Tibial nerve (tissue), 4 donors: ENCODE results near the gene STK39. TPM values are rescaled to one million over a fixed set of nuclear protein-coding genes. Genes with fewer than 3 reads are reported as not detected.

Experiments
- DNase-seq, 2 donors: peaks; one replicate each; pipeline ENCODE4 v3.0.0-alpha.2; 2019; ENCODE audit warnings: low spot score in 2 of 2
- H3K27ac ChIP-seq, 4 donors: fragments of 200-600 bp; sonication (generic) in 3 of 4; one replicate each; pipeline ENCODE4 v1.5.1; 2017 to 2019; ENCODE audit warnings: mild to moderate bottlenecking in 1 of 4
- H3K27me3 ChIP-seq, 2 donors: fragments of 200-600 bp; sonication (generic) in 1 of 2; one replicate each; pipeline versions ENCODE4 v1.5.1 to v1.6.0; 2017 to 2019
- H3K36me3 ChIP-seq, 3 donors: fragments of 200-600 bp; sonication (generic); one replicate each; pipeline ENCODE4 v1.5.1; 2018 to 2019
- H3K4me1 ChIP-seq, 4 donors: fragments of 200-600 bp; sonication (generic) in 3 of 4; one replicate each; pipeline ENCODE4 v1.5.1; 2017 to 2019
- H3K4me3 ChIP-seq, 4 donors: fragments of 200-600 bp; sonication (generic) in 3 of 4; one replicate each; pipeline ENCODE4 v1.5.1; 2017 to 2019; ENCODE audit warnings: mild to moderate bottlenecking in 1 of 4, moderate library complexity in 1 of 4
- H3K9me3 ChIP-seq, 4 donors: fragments of 200-600 bp; sonication (generic) in 3 of 4; one replicate each; pipeline ENCODE4 v1.5.1; 2017 to 2019
- CTCF ChIP-seq, 5 experiments: fragments of 200-600 bp in 3 of 5; fragments of 450-650 bp in 2 of 5; sonication (generic) in 3 of 5; IDR thresholded peaks; one replicate each; pipeline ENCODE4 v1.5.1; 2016 to 2019; ENCODE audit warnings: antibody characterized with exemption in 5 of 5, mild to moderate bottlenecking in 3 of 5, moderate library complexity in 2 of 5
- EP300 ChIP-seq, 2 donors: sonication (generic); formaldehyde crosslinking; IDR thresholded peaks; one replicate each; pipeline ENCODE4 v1.6.1; 2017; ENCODE audit warnings: antibody characterized with exemption in 2 of 2, mild to moderate bottlenecking in 1 of 2
- POLR2A ChIP-seq, 2 donors: fragments of 450-650 bp; IDR thresholded peaks; one replicate each; pipeline ENCODE4 v1.6.1; 2017; ENCODE audit warnings: antibody characterized with exemption in 2 of 2, mild to moderate bottlenecking in 2 of 2, moderate library complexity in 2 of 2
- WGBS, 2 donors: methylation state at CpG; one replicate each; pipeline ENCODE4 v1.1.5; 2018; 5-methylcytosine and 5-hydroxymethylcytosine counted together
- total RNA-seq, 4 donors: library from RNA; depleted of rRNA; stranded (reverse); fragments of >200 nt; gene quantifications; one replicate each; pipeline ENCODE4 v1.1.0, GENCODE V29; 2016

The STK39 gene
- total RNA-seq, 4 donors from 2014 or later, result 8.5 to 13.5 (median 12.0) TPM

DNA sequence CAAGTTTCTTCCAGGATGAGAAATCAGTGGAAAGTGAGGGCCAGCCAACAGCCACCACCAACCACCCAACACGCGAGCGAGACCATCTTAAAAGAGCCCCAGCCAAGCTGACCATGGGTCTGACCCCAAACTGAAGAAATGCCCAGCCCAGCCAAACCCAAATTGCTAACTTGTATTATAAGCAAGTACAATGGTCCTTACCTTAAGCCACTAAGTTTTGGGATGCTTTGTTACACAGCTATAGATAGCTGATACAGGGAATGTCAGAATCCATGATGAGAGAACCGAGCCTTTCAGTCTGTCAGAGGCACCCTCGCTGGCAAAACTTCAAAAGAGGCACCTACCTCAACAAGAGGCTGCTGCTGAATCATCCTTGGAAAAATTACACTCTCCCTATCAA is 17.0 kb downstream of the STK39 start:
- no peak overlapping the region for H3K27ac ChIP-seq
- TF ChIP-seq CTCF (IDR thresholded peaks at IDR 0.05), result no peak
- no peak for TF ChIP-seq EP300 (IDR thresholded peaks at IDR 0.05)
- no peak for TF ChIP-seq POLR2A (IDR thresholded peaks at IDR 0.05)

GRCh38 chr2:168224346-168224745 is 23.0 kb downstream of the STK39 start:
- 96 to 97% methylated on average over 2 of the region's 2 CpGs for WGBS, 2 donors
- Histone ChIP-seq H3K9me3 (no peaks in the 10 kb centered on the region), H3K4me3 (no peak overlapping the region), H3K27me3 (no peaks in the 10 kb centered on the region), H3K4me1 (no peaks in the 10 kb centered on the region), H3K36me3 (no peaks in the 10 kb centered on the region), H3K27ac (no peak overlapping the region)
- TF ChIP-seq POLR2A (IDR thresholded peaks at IDR 0.05), result no peak
- TF ChIP-seq EP300 (IDR thresholded peaks at IDR 0.05), result no peak
- TF ChIP-seq CTCF (IDR thresholded peaks at IDR 0.05), result no peak
- DNase-seq, result no peak

More for the DNA sequence above, 17.0 kb downstream of the STK39 start:
- Histone ChIP-seq H3K9me3 (peaks cover 0 to 6% (median 0%) of the 10 kb centered on the region in 4 donors), H3K4me3 (no peak overlapping the region), H3K4me1 (no peaks in the 10 kb centered on the region), H3K27me3 (no peaks in the 10 kb centered on the region), H3K36me3 (peaks cover 0 to 11% (median 0%) of the 10 kb centered on the region in 3 donors)
- 93 to 96% methylated on average over 5 of the region's 5 CpGs for WGBS, 2 donors
- DNase-seq, result no peak

- WGBS, 2 donors, result 91 to 96% methylated on average over 3 of the region's 3 CpGs
- Histone ChIP-seq H3K27me3 (no peaks in the 10 kb centered on the region), H3K36me3 (no peaks in the 10 kb centered on the region), H3K9me3 (no peaks in the 10 kb centered on the region), H3K27ac (no peak overlapping the region), H3K4me3 (no peak overlapping the region), H3K4me1 (no peaks in the 10 kb centered on the region)
- TF ChIP-seq CTCF (IDR thresholded peaks at IDR 0.05) (no peak), POLR2A (IDR thresholded peaks at IDR 0.05) (no peak), EP300 (IDR thresholded peaks at IDR 0.05) (no peak)
- no peak for DNase-seq
These were observed 25.3 kb downstream of the STK39 start for GRCh38 chr2:168222088-168222487.

DNA sequence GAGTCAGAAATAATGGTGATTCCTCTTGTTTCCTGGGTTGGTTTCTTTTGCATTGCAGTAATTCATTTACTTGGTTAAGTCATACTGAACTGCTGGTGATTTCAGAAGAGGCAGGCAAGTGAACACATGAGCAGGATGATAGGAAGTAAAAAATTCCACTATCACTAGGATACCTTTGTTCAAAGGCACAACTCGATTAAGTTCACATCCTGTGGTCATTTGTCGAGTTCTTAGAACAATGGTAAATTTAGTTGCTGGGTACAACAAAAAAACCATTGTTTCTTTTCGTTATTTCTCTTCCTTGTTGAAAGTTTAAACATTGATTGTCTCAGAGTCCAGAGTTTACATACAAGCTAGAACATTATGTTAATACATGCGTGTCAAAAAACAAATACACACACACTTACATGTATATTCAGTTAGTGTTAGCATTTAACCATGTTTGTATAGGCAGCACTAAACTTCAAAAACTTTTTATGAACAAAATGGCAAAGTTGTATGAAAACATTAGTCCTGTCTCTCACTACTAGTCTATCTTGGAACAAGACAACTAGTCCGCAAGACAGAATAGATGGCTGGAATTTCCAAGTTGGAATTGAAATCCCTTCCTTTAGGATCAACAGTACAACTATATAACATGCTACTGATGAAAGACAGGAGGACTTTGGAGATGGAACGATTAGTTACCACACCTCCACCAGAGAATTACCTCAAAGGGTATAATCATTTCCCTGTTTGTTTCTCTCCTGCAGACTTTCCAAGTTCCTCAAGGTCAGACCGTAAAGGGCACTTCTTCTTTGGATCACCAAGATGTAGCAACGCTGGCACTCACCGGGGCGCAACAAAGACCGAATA is 26.2 kb downstream of the STK39 start:
- H3K27me3 ChIP-seq, result no peaks in the 10 kb centered on the region
- no peak for DNase-seq
- WGBS, 2 donors, result 70 to 75% methylated on average over 11 of the region's 11 CpGs
- H3K9me3 ChIP-seq, result no peaks in the 10 kb centered on the region
- H3K36me3 ChIP-seq, result no peaks in the 10 kb centered on the region
- H3K4me1 ChIP-seq, result peaks cover 0 to 2% (median 0%) of the 10 kb centered on the region in 4 donors
- H3K4me3 ChIP-seq, result no peak overlapping the region
- H3K27ac ChIP-seq, result no peak overlapping the region
- TF ChIP-seq POLR2A (IDR thresholded peaks at IDR 0.05) (no peak), EP300 (IDR thresholded peaks at IDR 0.05) (no peak)

DNA sequence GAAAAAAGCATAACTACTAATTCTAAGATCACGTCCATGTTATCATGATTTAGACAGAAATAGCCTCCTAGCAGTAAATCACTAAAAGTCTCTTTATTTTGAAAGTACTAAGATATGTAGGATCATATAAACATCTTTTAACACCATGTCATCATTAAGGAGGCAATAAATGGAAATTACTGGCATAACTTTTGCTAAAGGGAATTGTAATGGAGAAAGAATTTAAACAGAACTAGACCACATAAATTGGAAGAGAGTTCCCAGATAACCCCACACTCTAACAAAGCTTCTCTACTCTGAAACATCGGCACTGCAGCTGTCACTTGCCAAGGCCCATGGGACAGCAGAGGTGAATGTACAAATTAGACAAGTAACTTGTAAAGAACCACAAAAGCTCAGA is 29.5 kb downstream of the STK39 start:
- TF ChIP-seq EP300 (IDR thresholded peaks at IDR 0.05) (no peak), CTCF (IDR thresholded peaks at IDR 0.05) (no peak), POLR2A (IDR thresholded peaks at IDR 0.05) (no peak)
- Histone ChIP-seq H3K36me3 (no peaks in the 10 kb centered on the region), H3K4me3 (no peak overlapping the region), H3K27ac (no peak overlapping the region), H3K9me3 (no peaks in the 10 kb centered on the region), H3K27me3 (no peaks in the 10 kb centered on the region), H3K4me1 (peaks cover 0 to 14% (median 0%) of the 10 kb centered on the region in 4 donors)
- 71 to 77% methylated on average over 2 of the region's 2 CpGs for WGBS, 2 donors
- no peak for DNase-seq
